ENCODE data around the gene DLGAP1.
A peak's percentile ranks its signal among the peaks of the same experiment; 100 is the strongest.

DLGAP1 gene

DNA sequence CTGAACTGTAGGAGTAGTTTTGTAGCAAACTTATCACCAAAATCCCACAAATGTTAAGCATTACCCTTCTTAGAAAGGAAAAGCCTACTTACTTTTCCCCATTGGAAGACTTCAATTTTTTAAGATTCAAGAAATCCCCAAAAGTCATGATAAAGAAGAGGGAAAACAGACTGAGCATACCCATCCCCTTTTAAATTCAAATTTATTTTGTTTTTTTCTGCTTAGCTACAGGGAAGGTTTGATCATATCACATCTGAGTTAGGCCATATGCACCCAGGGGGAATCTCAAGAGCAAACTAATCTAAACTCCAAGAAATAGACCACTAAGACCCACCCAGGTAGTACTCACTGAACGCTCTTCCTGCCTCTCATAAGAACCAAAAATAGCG is 830.6 kb downstream of the DLGAP1 start:
- H3K36me3 ChIP-seq (ENCODE audit: control insufficient read depth, insufficient read depth, low read length): no peaks in the 10 kb centered on the region
- H3K4me1 ChIP-seq (ENCODE audit: control insufficient read depth, insufficient read depth, low read length): peaks cover 37% of the 10 kb centered on the region
- peak overlapping the region; percentile 13 for H3K4me3 ChIP-seq (ENCODE audit: insufficient read depth, low read depth, low read length)
- WGBS, 2 experiments: 63 to 65% methylated on average over 2 of the region's 2 CpGs
- no peaks in the 10 kb centered on the region for H3K27me3 ChIP-seq (ENCODE audit: control insufficient read depth, insufficient read depth, low read length, poor library complexity, severe bottlenecking)
- H3K27ac ChIP-seq (ENCODE audit: insufficient read depth, low read depth, low read length, poor library complexity, severe bottlenecking): peak overlapping the region; percentile 99
- H3K9me3 ChIP-seq (ENCODE audit: control insufficient read depth, low read length): no peaks in the 10 kb centered on the region

DNA sequence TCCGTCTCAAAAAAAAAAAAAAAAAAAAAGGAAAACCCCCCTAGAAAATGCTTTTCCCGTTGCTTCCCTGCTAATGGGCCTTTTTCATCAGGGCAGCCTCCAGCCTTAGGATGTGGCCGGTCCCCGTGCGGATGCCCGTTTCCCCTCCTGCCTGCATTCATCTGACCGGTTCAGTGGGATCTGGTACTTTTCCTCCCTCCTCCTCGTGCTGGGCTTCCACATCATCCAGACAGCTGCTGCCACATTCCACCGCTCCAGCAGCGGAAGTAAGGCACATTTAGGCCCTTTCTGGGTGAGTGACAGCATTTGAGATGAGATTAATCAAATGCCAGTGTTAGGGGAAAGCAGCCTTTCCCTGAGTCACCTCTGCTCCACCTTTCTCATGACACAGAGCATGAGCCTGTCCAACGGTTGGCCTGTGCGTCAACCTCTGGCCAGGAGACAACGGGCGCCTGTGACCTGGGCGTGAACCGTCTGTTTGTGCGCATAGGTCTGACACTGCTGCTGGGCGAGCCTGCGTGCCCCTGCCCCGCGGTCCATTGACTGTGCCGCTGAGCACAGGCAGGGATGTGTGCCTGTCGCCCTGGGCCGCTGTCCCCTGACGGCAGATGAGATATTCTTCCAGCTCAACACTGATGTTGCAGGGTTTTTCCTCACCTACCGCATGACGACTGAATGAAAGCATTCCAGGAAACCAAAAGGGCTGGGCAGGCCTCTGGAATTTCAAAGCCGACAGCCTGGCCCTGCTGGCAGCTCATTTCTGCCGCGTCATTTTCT is 831.1 kb downstream of the DLGAP1 start:
- Histone ChIP-seq H3K27ac (ENCODE audit: insufficient read depth, low read depth, low read length, poor library complexity, severe bottlenecking) (peak overlapping the region; percentile 99), H3K4me1 (ENCODE audit: control insufficient read depth, insufficient read depth, low read length) (peaks cover 37% of the 10 kb centered on the region), H3K9me3 (ENCODE audit: control insufficient read depth, low read length) (no peaks in the 10 kb centered on the region), H3K36me3 (ENCODE audit: control insufficient read depth, insufficient read depth, low read length) (no peaks in the 10 kb centered on the region), H3K27me3 (ENCODE audit: control insufficient read depth, insufficient read depth, low read length, poor library complexity, severe bottlenecking) (no peaks in the 10 kb centered on the region), H3K4me3 (ENCODE audit: insufficient read depth, low read depth, low read length) (peak overlapping the region; percentile 13)
- WGBS, 2 experiments: 25 to 33% methylated on average over 30 of the region's 30 CpGs

DNA sequence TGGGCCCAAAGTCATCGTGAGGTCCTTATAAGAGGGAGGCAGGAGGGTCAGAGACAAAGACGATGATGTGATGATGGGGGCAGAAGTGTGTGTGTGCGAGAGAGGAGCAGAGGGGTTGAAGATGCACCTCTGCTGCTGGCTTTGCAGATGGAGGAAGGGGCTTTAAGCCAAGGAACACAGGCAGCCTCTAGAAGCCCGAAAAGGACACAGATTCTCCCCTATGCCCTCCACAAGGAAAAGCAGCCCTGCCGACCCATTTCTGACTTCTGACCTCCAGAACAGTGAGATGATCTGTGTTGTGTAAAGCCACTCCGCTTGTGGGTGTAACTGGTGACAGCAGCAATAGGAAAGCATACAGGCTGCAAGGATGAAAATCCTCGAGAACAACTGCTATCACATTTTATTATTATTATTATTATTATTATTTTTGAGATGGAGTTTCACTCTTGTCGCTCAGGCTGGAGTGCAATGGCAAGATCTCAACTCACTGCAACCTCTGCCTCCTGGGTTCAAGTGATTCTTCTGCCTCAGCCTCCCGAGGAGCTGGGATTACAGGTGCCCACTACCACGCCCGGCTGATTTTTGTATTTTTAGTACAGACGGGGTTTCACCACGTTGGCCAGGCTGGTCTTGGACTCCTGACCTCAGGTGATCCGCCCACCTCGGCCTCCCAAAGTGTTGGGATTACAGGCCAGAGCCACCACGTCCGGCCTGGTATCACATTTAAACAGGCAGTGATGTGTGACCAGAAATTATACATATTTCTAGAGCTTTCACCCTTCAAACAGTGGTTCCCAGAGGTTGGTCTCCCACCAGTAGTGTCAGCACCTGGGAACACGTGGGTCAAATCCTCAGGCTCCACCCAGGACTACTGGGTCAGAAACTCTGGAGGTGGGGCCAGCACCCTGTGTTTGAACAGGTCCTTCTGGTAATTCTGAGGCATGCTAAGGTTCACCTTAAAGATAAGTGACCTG is 834.7 kb downstream of the DLGAP1 start:
- 92 to 94% methylated on average over 17 of the region's 18 CpGs for WGBS, 2 experiments
- H3K36me3 ChIP-seq (ENCODE audit: control insufficient read depth, insufficient read depth, low read length): no peaks in the 10 kb centered on the region
- peaks cover 35% of the 10 kb centered on the region for H3K4me1 ChIP-seq (ENCODE audit: control insufficient read depth, insufficient read depth, low read length)
- H3K4me3 ChIP-seq (ENCODE audit: insufficient read depth, low read depth, low read length): no peak overlapping the region
- H3K27ac ChIP-seq (ENCODE audit: insufficient read depth, low read depth, low read length, poor library complexity, severe bottlenecking): no peak overlapping the region
- no peaks in the 10 kb centered on the region for H3K27me3 ChIP-seq (ENCODE audit: control insufficient read depth, insufficient read depth, low read length, poor library complexity, severe bottlenecking)
- H3K9me3 ChIP-seq (ENCODE audit: control insufficient read depth, low read length): no peaks in the 10 kb centered on the region

DNA sequence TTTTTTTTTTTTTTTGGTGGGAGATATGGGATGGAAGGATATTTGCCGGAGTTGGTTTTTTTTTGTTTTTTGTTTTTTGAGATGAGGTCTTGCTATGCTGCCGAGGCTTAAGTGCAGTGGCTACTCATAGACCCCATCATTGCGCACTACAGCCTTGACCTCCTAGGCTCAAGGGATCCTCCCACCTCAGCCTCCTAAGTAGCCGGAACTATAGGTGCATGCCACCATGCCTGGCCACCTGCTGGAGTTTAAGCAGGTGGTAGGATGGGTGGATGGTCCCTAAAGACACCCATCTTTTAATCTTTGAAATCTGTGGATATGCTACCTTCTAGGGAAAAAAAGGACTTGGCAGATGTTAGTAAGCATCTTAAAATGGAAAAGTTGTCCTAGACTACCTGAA is 835.4 kb downstream of the DLGAP1 start:
- WGBS, 2 experiments: 94 to 95% methylated on average over 4 of the region's 4 CpGs

DNA sequence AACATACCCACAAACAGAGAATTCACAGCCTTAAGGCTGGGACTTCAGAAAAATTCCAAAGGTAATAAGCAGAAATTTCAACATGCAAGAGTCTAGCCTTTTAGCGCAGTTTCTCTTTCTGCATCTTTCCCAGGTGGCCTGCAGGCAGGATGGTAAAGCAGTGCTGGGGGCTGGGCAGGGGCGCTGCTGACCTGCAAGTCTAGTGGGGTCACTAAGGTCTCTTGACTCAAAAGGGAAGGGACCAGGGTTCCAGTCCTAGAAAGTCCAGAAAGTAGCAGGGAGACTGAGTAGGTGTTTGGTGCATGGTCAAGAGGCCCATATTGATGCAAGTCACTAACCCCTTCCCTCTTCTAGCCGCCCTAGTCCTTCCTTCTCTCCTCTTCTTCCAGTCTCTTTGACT is 835.9 kb downstream of the DLGAP1 start:
- no peaks in the 10 kb centered on the region for H3K27me3 ChIP-seq (ENCODE audit: control insufficient read depth, insufficient read depth, low read length, poor library complexity, severe bottlenecking)
- peaks cover 27% of the 10 kb centered on the region for H3K4me1 ChIP-seq (ENCODE audit: control insufficient read depth, insufficient read depth, low read length)
- H3K4me3 ChIP-seq (ENCODE audit: insufficient read depth, low read depth, low read length): no peak overlapping the region
- WGBS, 2 experiments: 96 to 100% methylated on average over 3 of the region's 3 CpGs
- no peak overlapping the region for H3K27ac ChIP-seq (ENCODE audit: insufficient read depth, low read depth, low read length, poor library complexity, severe bottlenecking)
- no peaks in the 10 kb centered on the region for H3K36me3 ChIP-seq (ENCODE audit: control insufficient read depth, insufficient read depth, low read length)
- H3K9me3 ChIP-seq (ENCODE audit: control insufficient read depth, low read length): no peaks in the 10 kb centered on the region

More for the DNA sequence above, 835.4 kb downstream of the DLGAP1 start:
- H3K36me3 ChIP-seq (ENCODE audit: control insufficient read depth, insufficient read depth, low read length): no peaks in the 10 kb centered on the region
- H3K9me3 ChIP-seq (ENCODE audit: control insufficient read depth, low read length): no peaks in the 10 kb centered on the region
- H3K4me3 ChIP-seq (ENCODE audit: insufficient read depth, low read depth, low read length): no peak overlapping the region
- H3K27me3 ChIP-seq (ENCODE audit: control insufficient read depth, insufficient read depth, low read length, poor library complexity, severe bottlenecking): no peaks in the 10 kb centered on the region
- H3K4me1 ChIP-seq (ENCODE audit: control insufficient read depth, insufficient read depth, low read length): peaks cover 32% of the 10 kb centered on the region
- no peak overlapping the region for H3K27ac ChIP-seq (ENCODE audit: insufficient read depth, low read depth, low read length, poor library complexity, severe bottlenecking)

DNA sequence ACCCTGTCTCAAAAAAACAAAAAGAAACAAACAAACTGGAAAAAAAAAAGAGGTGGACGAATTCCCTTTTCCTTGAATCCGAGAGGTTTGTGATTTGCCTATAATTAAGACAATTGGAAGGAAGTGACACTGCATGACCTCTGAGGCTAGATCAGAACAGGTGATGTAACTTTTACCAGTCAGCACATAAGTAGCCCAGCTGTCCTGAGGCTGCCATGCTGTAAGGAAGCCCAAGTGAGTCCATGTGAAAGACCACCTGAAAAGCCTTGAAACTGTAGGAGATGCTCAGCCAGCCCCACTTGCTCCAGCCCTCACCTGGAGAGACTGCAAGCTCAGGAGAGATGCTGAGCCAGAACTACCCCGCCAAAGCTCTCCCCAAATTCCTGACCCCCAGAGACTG is 838.4 kb downstream of the DLGAP1 start:
- Histone ChIP-seq H3K36me3 (ENCODE audit: control insufficient read depth, insufficient read depth, low read length) (no peaks in the 10 kb centered on the region), H3K27ac (ENCODE audit: insufficient read depth, low read depth, low read length, poor library complexity, severe bottlenecking) (no peak overlapping the region), H3K27me3 (ENCODE audit: control insufficient read depth, insufficient read depth, low read length, poor library complexity, severe bottlenecking) (no peaks in the 10 kb centered on the region), H3K9me3 (ENCODE audit: control insufficient read depth, low read length) (no peaks in the 10 kb centered on the region), H3K4me1 (ENCODE audit: control insufficient read depth, insufficient read depth, low read length) (peaks cover 6% of the 10 kb centered on the region), H3K4me3 (ENCODE audit: insufficient read depth, low read depth, low read length) (no peak overlapping the region)
- 92 to 98% methylated on average over 3 of the region's 3 CpGs for WGBS, 2 experiments

DNA sequence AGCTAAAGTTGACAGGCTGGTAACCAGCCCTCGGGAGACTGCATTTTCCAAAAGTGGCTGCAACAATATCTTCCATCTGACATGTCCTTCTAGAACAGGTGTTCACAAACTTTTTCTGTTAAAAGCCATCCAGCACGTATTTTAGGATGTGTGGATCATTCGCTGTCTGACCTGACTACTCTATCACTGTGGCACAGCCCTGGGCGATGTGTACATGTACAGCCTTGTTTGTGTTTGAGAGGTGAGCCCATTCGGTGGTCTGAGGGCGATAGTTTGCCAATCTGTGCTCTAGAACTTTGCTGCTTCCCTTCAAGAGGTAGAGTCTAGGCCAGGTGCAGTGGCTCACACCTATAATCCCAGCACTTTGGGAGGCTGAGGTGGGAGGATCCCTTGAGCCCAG is 839.0 kb downstream of the DLGAP1 start:
- Histone ChIP-seq H3K9me3 (ENCODE audit: control insufficient read depth, low read length) (no peaks in the 10 kb centered on the region), H3K27ac (ENCODE audit: insufficient read depth, low read depth, low read length, poor library complexity, severe bottlenecking) (no peak overlapping the region), H3K4me1 (ENCODE audit: control insufficient read depth, insufficient read depth, low read length) (peaks cover 4% of the 10 kb centered on the region), H3K36me3 (ENCODE audit: control insufficient read depth, insufficient read depth, low read length) (no peaks in the 10 kb centered on the region), H3K4me3 (ENCODE audit: insufficient read depth, low read depth, low read length) (no peak overlapping the region), H3K27me3 (ENCODE audit: control insufficient read depth, insufficient read depth, low read length, poor library complexity, severe bottlenecking) (no peaks in the 10 kb centered on the region)
- WGBS, 2 experiments: 94% methylated on average over 6 of the region's 6 CpGs

DNA sequence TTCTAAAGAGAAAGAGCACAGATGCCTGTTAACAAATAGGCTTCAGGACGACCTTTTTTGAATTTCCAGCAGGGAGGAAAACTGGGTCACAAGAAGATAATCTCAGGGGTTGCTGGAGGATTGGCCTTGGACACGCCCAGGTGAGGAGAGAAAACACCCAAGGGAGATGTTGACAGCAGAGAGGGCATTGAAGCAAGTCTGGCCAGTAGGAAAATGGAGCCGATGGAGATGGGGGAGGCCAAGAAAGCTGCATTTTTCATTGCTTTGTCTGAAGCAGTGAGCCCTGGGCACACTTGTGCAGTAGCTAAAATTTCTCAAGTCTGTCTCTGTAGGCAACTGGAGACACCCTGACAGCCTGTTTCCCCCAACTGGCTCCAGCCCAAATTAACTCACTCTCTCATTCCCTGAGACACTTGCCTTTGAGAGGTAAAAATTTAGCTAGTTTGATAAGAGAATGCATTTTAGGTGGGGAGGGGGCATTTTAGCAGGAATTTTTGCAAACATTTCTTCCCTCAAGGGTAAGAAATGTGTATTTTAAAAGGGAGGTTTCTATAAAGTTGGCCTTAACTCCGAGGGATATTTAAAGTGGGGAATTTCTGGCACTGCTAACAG is 839.6 kb downstream of the DLGAP1 start:
- H3K27ac ChIP-seq (ENCODE audit: insufficient read depth, low read depth, low read length, poor library complexity, severe bottlenecking): peak overlapping the region; percentile 27
- no peak overlapping the region for H3K4me3 ChIP-seq (ENCODE audit: insufficient read depth, low read depth, low read length)
- H3K27me3 ChIP-seq (ENCODE audit: control insufficient read depth, insufficient read depth, low read length, poor library complexity, severe bottlenecking): no peaks in the 10 kb centered on the region
- H3K36me3 ChIP-seq (ENCODE audit: control insufficient read depth, insufficient read depth, low read length): no peaks in the 10 kb centered on the region
- no peaks in the 10 kb centered on the region for H3K9me3 ChIP-seq (ENCODE audit: control insufficient read depth, low read length)
- H3K4me1 ChIP-seq (ENCODE audit: control insufficient read depth, insufficient read depth, low read length): peaks cover 4% of the 10 kb centered on the region
- 51 to 56% methylated on average over 4 of the region's 4 CpGs for WGBS, 2 experiments

DNA sequence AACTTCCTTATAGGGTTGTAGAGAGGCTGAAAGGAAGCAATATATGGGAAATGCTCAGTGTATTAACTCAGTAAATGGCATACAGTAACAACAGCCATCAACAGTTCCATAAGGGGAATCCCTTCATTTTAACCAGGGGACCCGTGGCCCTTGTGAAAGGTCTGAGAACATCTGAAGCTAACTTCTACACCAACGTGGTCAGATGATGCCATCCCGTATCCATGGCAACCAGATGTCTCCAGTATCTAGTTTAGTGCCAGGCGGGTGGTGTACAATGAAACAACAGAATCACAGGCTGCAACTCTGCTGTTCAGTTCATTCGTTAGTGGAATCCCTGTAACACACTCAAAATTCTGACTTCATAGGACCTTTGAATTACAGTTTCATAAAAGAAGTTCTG is 842.8 kb downstream of the DLGAP1 start:
- WGBS, 2 experiments: 85 to 88% methylated on average over 5 of the region's 5 CpGs
- peaks cover 10% of the 10 kb centered on the region for H3K4me1 ChIP-seq (ENCODE audit: control insufficient read depth, insufficient read depth, low read length)
- H3K4me3 ChIP-seq (ENCODE audit: insufficient read depth, low read depth, low read length): no peak overlapping the region
- H3K9me3 ChIP-seq (ENCODE audit: control insufficient read depth, low read length): no peaks in the 10 kb centered on the region
- no peaks in the 10 kb centered on the region for H3K27me3 ChIP-seq (ENCODE audit: control insufficient read depth, insufficient read depth, low read length, poor library complexity, severe bottlenecking)
- H3K36me3 ChIP-seq (ENCODE audit: control insufficient read depth, insufficient read depth, low read length): no peaks in the 10 kb centered on the region
- H3K27ac ChIP-seq (ENCODE audit: insufficient read depth, low read depth, low read length, poor library complexity, severe bottlenecking): no peak overlapping the region
